ENCODE measurements around the gene CCDC136.

GRCh38 chr7:128774921-128775320 is 16.8 kb upstream of the CCDC136 start:
- TF ChIP-seq RAD21 (IDR thresholded peaks at IDR 0.05; ENCODE audit: low read depth) = no peak
- TF ChIP-seq EP300 (IDR thresholded peaks at IDR 0.05; ENCODE audit: borderline replicate concordance) = no peak
- TF ChIP-seq YY1 (IDR thresholded peaks at IDR 0.05; ENCODE audit: low read depth) = no peak
- no peak for TF ChIP-seq TAF1 (IDR thresholded peaks at IDR 0.05; ENCODE audit: low read depth)
- TF ChIP-seq FOXM1 (IDR thresholded peaks at IDR 0.05; ENCODE audit: borderline replicate concordance, low read depth) = no peak
- TF ChIP-seq TEAD4 (IDR thresholded peaks at IDR 0.05) = no peak
- no peak for TF ChIP-seq TCF12 (IDR thresholded peaks at IDR 0.05; ENCODE audit: low read depth)
- no peak for TF ChIP-seq USF1 (IDR thresholded peaks at IDR 0.05)
- TF ChIP-seq MAX (IDR thresholded peaks at IDR 0.05) = no peak
- no peak for TF ChIP-seq CEBPB (IDR thresholded peaks at IDR 0.05)
- no peak for TF ChIP-seq REST (IDR thresholded peaks at IDR 0.05; ENCODE audit: low read depth)
- no peak for TF ChIP-seq CREB1 (IDR thresholded peaks at IDR 0.05; ENCODE audit: low read depth)
